HCT116 (cell line): Measurements from ENCODE around the gene HOXB3. TPM values are rescaled to one million over a fixed set of nuclear protein-coding genes. Genes with fewer than 3 reads are reported as not detected.
A peak's percentile ranks its signal among the peaks of the same experiment; 100 is the strongest.

ENCODE experiments used
- ATAC-seq: fragments of 200-7000 bp; cut with Tn5 transposase; 2 replicates; pipeline ENCODE4 v1.9.1; 2020; ENCODE audit warnings: mild to moderate bottlenecking, moderate library complexity
- BruUV-seq: library from RNA; stranded (reverse); fragments of 400-500 nt; replicated peaks from 2 replicates; lab custom pipeline; 2021; lab: Mats Ljungman, UMichigan
- CTCF ChIA-PET: fragments of 300-600 bp; sonication (Branson Sonifier 250); formaldehyde crosslinking; loops from one replicate; lab custom pipeline; 2021; ENCODE audit warnings: antibody characterized with exemption; lab: Charles Lee
- POLR2A ChIA-PET: fragments of 300-600, 350-600 bp; sonication (Branson Sonifier 250); formaldehyde crosslinking; loops from one replicate; lab custom pipeline; 2021; ENCODE audit warnings: antibody characterized with exemption; lab: Charles Lee
- RAD21 ChIA-PET, 2 experiments: fragments of 300-600 bp; sonication (Branson Sonifier 250); formaldehyde crosslinking; loops; one replicate each; lab custom pipeline; 2023; ENCODE audit warnings: low total read pairs in 2 of 2; ENCODE audit not compliant: uncharacterized antibody in 2 of 2, unreplicated experiment in 2 of 2, low non-redundant PET in 1 of 2; lab: Charles Lee
- DNase-seq: peaks from one replicate; pipeline ENCODE4 v3.0.0-alpha.2; 2010; ENCODE audit warnings: low read depth, low spot score
- H2AFZ ChIP-seq: fragments of 200-600 bp; shearing (Covaris generic), sonication (generic); 2 replicates; pipeline ENCODE4 v1.6.1; 2017; ENCODE audit warnings: low read depth, mixed run types, mixed read lengths, antibody characterized with exemption, low read length; ENCODE audit not compliant: poor library complexity, severe bottlenecking
- H3K27ac ChIP-seq: 2 replicates; pipeline ENCODE4 v1.5.1; 2012; ENCODE audit warnings: low read depth, low read length
- H3K27me3 ChIP-seq: fragments of 200-600 bp; sonication (generic); 2 replicates; pipeline ENCODE4 v1.6.1; 2016; ENCODE audit warnings: mixed run types, low read length, mixed read lengths; ENCODE audit not compliant: insufficient read depth
- H3K36me3 ChIP-seq, 2 experiments: fragments of 200-500 bp in 1 of 2; fragments of 200-600 bp in 1 of 2; sonication (Bioruptor generic) in 1 of 2; sonication (generic) in 1 of 2; 2 replicates each; pipeline versions ENCODE4 v1.5.1 to v1.6.1; 2014 to 2016; ENCODE audit warnings: low read length in 2 of 2, inconsistent platforms in 1 of 2, mixed read lengths in 1 of 2, mixed run types in 1 of 2; ENCODE audit not compliant: insufficient read depth in 2 of 2, control insufficient read depth in 1 of 2
- H3K4me1 ChIP-seq, 2 experiments: fragments of 200-600 bp in 1 of 2; sonication (generic) in 1 of 2; 2 replicates each; pipeline versions ENCODE4 v1.5.1 to v1.6.1; 2012 to 2017; ENCODE audit warnings: low read length in 2 of 2, inconsistent platforms in 1 of 2, mild to moderate bottlenecking in 1 of 2, mixed read lengths in 1 of 2, mixed run types in 1 of 2, moderate library complexity in 1 of 2; ENCODE audit not compliant: insufficient read depth in 2 of 2, control insufficient read depth in 1 of 2
- H3K4me2 ChIP-seq: fragments of 200-600 bp; sonication (generic); 2 replicates; pipeline ENCODE4 v1.6.1; 2017; ENCODE audit warnings: mixed run types, low read length, mixed read lengths
- H3K4me3 ChIP-seq, 2 experiments: fragments of 200-600 bp in 1 of 2; sonication (generic) in 1 of 2; replicated peaks in 1 of 2; 2 replicates each; pipeline ENCODE4 v1.5.1; 2011 to 2016; ENCODE audit warnings: low read length in 2 of 2, control low read depth in 1 of 2, low read depth in 1 of 2, mild to moderate bottlenecking in 1 of 2, mixed read lengths in 1 of 2, mixed run types in 1 of 2
- H3K79me2 ChIP-seq: fragments of 200-600 bp; sonication (generic); 2 replicates; pipeline ENCODE4 v1.6.1; 2017; ENCODE audit warnings: mild to moderate bottlenecking, mixed run types, low read length, moderate library complexity, mixed read lengths; ENCODE audit not compliant: insufficient read depth
- H3K9ac ChIP-seq: fragments of 200-600 bp; sonication (generic); 2 replicates; pipeline ENCODE4 v1.6.1; 2016; ENCODE audit warnings: low read length, mixed read lengths
- H3K9me2 ChIP-seq: fragments of 200-600 bp; sonication (generic), shearing (Covaris generic); 2 replicates; pipeline ENCODE4 v1.6.1; 2017; ENCODE audit warnings: mixed run types, mild to moderate bottlenecking, moderate library complexity; ENCODE audit not compliant: insufficient read depth
- H3K9me3 ChIP-seq, 2 experiments: fragments of 200-500 bp in 1 of 2; fragments of 200-600 bp in 1 of 2; sonication (Bioruptor generic) in 1 of 2; sonication (generic) in 1 of 2; 2 replicates each; pipeline ENCODE4 v1.6.1; 2014 to 2017; ENCODE audit warnings: low read length in 2 of 2, mixed read lengths in 2 of 2, inconsistent platforms in 1 of 2, low read depth in 1 of 2, mild to moderate bottlenecking in 1 of 2, mixed run types in 1 of 2, moderate library complexity in 1 of 2; ENCODE audit not compliant: control insufficient read depth in 1 of 2, insufficient read depth in 1 of 2
- H4K20me1 ChIP-seq: fragments of 200-600 bp; sonication (generic), shearing (Covaris generic); 2 replicates; pipeline ENCODE4 v1.6.1; 2017; ENCODE audit warnings: mixed run types, mild to moderate bottlenecking, moderate library complexity; ENCODE audit not compliant: insufficient read depth
- CBX3 ChIP-seq: IDR thresholded peaks from 2 replicates; pipeline ENCODE4 v1.6.1; 2012; ENCODE audit warnings: low read depth
- CEBPB ChIP-seq: IDR thresholded peaks from 2 replicates; pipeline ENCODE4 v1.6.1; 2012; ENCODE audit warnings: low read depth
- EGR1 ChIP-seq: IDR thresholded peaks from 2 replicates; pipeline ENCODE4 v1.6.1; 2012; ENCODE audit warnings: low read depth
- EZH2 ChIP-seq: fragments of 200-600 bp; sonication (generic); IDR thresholded peaks from 2 replicates; pipeline ENCODE4 v1.6.1; 2017; ENCODE audit warnings: antibody characterized with exemption, mixed run types
- EZH2phosphoT487 ChIP-seq: fragments of 200-600 bp; IDR thresholded peaks from 2 replicates; pipeline ENCODE4 v1.6.1; 2018; ENCODE audit warnings: antibody characterized with exemption, borderline replicate concordance
- FOSL1 ChIP-seq: IDR thresholded peaks from 2 replicates; pipeline ENCODE4 v1.6.1; 2012; ENCODE audit warnings: low read depth
- JUND ChIP-seq: IDR thresholded peaks from 2 replicates; pipeline ENCODE4 v1.6.1; 2012
- MAX ChIP-seq: IDR thresholded peaks from 2 replicates; pipeline ENCODE4 v1.6.1; 2012
- POLR2A ChIP-seq: IDR thresholded peaks from 2 replicates; pipeline ENCODE4 v1.7.0; 2011; ENCODE audit warnings: borderline replicate concordance; ENCODE audit not compliant: insufficient read depth, insufficient read length; ENCODE audit errors: extremely low read depth
- POLR2AphosphoS5 ChIP-seq: IDR thresholded peaks from 2 replicates; pipeline ENCODE4 v1.6.1; 2011; ENCODE audit warnings: mild to moderate bottlenecking, low read depth, low read length, moderate library complexity
- RAD21 ChIP-seq: IDR thresholded peaks from 2 replicates; pipeline ENCODE4 v1.6.1; 2012; ENCODE audit warnings: low read depth, mild to moderate bottlenecking
- SIN3A ChIP-seq: IDR thresholded peaks from 2 replicates; pipeline ENCODE4 v1.6.1; 2012; ENCODE audit warnings: low read depth
- SP1 ChIP-seq: IDR thresholded peaks from 2 replicates; pipeline ENCODE4 v1.6.1; 2012; ENCODE audit warnings: low read depth
- SRF ChIP-seq: IDR thresholded peaks from 2 replicates; pipeline ENCODE4 v1.6.1; 2012; ENCODE audit warnings: low read depth
- TCF7L2 ChIP-seq: IDR thresholded peaks from 2 replicates; pipeline ENCODE4 v1.7.0; 2011; ENCODE audit warnings: borderline replicate concordance, inconsistent platforms; ENCODE audit not compliant: insufficient read depth, insufficient read length; ENCODE audit errors: extremely low read depth
- YY1 ChIP-seq: IDR thresholded peaks from 2 replicates; pipeline ENCODE4 v1.6.1; 2011; ENCODE audit warnings: low read length, low read depth, moderate library complexity, mild to moderate bottlenecking; ENCODE audit not compliant: insufficient replicate concordance; ENCODE audit errors: extremely low read depth
- ZFX ChIP-seq: fragments of 450-650 bp; IDR thresholded peaks from 2 replicates; pipeline ENCODE4 v1.6.1; 2017
- ZNF274 ChIP-seq: fragments of 200-500 bp; sonication (Bioruptor generic); IDR thresholded peaks from 2 replicates; pipeline ENCODE4 v1.6.1; 2014; ENCODE audit warnings: mild to moderate bottlenecking, low read depth, low read length, inconsistent platforms
- intact Hi-C: fragments of 100-400 bp; cut with micrococcal nuclease; formaldehyde crosslinking; loops from 2 replicates; pipeline ENCODE4 v1.10.0; 2022
- total RNA-seq: library from RNA; stranded (reverse); gene quantifications from one replicate; pipeline ENCODE4 v1.2.1, GENCODE V29; 2021; ENCODE audit not compliant: unreplicated experiment
- TF ChIP-seq, protein P1 (sequence below): IDR thresholded peaks from 2 replicates; pipeline ENCODE4 v1.6.1; 2011; ENCODE audit warnings: mild to moderate bottlenecking, low read length, moderate library complexity; ENCODE audit not compliant: insufficient replicate concordance; ENCODE audit errors: extremely low read depth
- TF ChIP-seq, protein P2 (sequence below): IDR thresholded peaks from 2 replicates; pipeline ENCODE4 v1.6.1; 2012
- TF ChIP-seq, protein P3 (sequence below), 3 experiments: fragments of 200-600 bp in 1 of 3; sonication (generic) in 1 of 3; IDR thresholded peaks in 2 of 3; conservative IDR thresholded peaks in 1 of 3; 2 replicates each; pipeline ENCODE4 v1.5.1; 2012 to 2017; ENCODE audit warnings: low read depth in 2 of 3, low read length in 2 of 3, antibody characterized with exemption in 1 of 3, borderline replicate concordance in 1 of 3, control low read depth in 1 of 3, mild to moderate bottlenecking in 1 of 3, mixed read lengths in 1 of 3, mixed run types in 1 of 3, moderate library complexity in 1 of 3; ENCODE audit not compliant: insufficient read depth in 1 of 3

HOXB3 gene
- total RNA-seq, 1 experiment from 2014 or later = 19.8 TPM

DNA sequence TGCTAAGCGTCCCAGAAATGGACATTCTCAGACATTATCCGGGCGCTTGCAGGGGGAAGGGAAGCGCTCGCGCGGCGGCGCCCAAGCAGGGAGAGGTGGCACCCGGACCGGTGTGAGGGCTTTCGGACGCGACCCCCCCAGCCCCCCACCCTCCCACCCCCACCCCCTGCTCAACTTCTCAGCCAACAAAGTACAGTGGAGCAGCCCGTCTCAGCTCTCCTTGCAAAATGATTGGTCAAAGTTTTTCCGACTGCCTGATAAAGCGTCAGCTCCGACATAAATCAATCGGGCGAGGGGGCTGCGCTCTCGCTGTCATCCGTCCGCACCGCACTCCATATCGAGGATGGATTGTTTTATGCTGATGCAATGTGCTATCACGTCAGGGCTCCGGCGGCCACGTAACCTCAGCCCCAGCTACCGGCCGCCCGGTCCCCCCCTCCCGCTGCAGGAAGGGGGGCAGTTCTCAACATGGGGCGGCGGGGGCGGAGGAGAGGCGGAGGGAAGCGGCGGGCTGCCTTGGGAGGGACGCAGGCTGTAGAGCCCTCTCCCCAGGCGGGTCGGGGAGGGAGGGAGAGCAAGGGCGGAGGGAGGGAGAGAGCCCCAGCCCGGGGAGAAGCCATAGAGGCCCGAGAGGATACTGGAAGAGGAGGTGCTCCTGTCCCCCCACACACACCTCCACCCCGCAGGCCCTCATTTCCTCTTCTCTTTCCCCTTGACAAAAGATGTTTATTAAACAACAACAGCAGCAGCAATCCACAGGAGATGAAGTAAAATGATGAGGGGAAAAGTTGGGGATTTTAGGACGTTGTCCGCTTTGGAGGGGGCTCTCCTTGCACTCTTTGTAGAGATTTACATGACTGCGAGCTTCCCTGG lies 36.4 kb upstream of the HOXB3 start, which contains the start of gene HOXB9:
HOXB9 (minus strand) TSS at position 114 of the 873 bp plus-strand sequence; CDS start at position 25, 89 bp downstream.
- CTCF ChIA-PET = interaction anchor here (0.9 to 1.8 kb wide), 8 partner anchors 9 to 367 kb away, joined by 3 to 12 read pairs (median 6); no protein-coding TSS in a partner anchor
- peak within 1 kb of the TSS; percentile 95 for H3K9ac ChIP-seq
- peak within 1 kb of the TSS; percentile 95 for H3K27ac ChIP-seq
- peaks cover 42% of the 10 kb centered on the region for H3K79me2 ChIP-seq
- H3K9me2 ChIP-seq = no peaks in the 10 kb centered on the region
- POLR2A ChIA-PET = interaction anchor here (0.7 to 2.2 kb wide), 15 partner anchors 9 to 578 kb away, joined by 3 to 11 read pairs (median 4); partner anchors contain the start of gene NFE2L1
- H3K36me3 ChIP-seq = no peaks in the 10 kb centered on the region; a peak in 2 of 4 replicates
- ATAC-seq = peak; percentile 68
- H4K20me1 ChIP-seq = no peaks in the 10 kb centered on the region
- no peak within 1 kb of the TSS for H2AFZ ChIP-seq
- H3K9me3 ChIP-seq = no peaks in the 10 kb centered on the region
- DNase-seq = peak; percentile 88
- peaks cover 15 to 28% of the 10 kb centered on the region in 2 experiments for H3K4me1 ChIP-seq
- no TSS peak for BruUV-seq
- intact Hi-C loops = no loop called here
- RAD21 ChIA-PET = interaction anchor here (0.6 to 1.5 kb wide), 3 partner anchors 10 to 404 kb away, joined by 3 to 5 read pairs (median 4); no protein-coding TSS in a partner anchor
- H3K4me3 ChIP-seq = peak within 1 kb of the TSS; percentile 81 to 86
- H3K27me3 ChIP-seq = no peaks in the 10 kb centered on the region
- H3K4me2 ChIP-seq = peak within 1 kb of the TSS; percentile 98
- TF ChIP-seq FOSL1 = no peak
- TF ChIP-seq, protein P1, sequence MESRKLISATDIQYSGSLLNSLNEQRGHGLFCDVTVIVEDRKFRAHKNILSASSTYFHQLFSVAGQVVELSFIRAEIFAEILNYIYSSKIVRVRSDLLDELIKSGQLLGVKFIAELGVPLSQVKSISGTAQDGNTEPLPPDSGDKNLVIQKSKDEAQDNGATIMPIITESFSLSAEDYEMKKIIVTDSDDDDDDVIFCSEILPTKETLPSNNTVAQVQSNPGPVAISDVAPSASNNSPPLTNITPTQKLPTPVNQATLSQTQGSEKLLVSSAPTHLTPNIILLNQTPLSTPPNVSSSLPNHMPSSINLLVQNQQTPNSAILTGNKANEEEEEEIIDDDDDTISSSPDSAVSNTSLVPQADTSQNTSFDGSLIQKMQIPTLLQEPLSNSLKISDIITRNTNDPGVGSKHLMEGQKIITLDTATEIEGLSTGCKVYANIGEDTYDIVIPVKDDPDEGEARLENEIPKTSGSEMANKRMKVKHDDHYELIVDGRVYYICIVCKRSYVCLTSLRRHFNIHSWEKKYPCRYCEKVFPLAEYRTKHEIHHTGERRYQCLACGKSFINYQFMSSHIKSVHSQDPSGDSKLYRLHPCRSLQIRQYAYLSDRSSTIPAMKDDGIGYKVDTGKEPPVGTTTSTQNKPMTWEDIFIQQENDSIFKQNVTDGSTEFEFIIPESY = no peak
- TF ChIP-seq EZH2 = no peak
- TF ChIP-seq EGR1 = peak; percentile 99
- TF ChIP-seq MAX = peak; percentile 80; the same call in 1 of the 2 replicates
- no peak for TF ChIP-seq POLR2A
- TF ChIP-seq SRF = no peak
- no peak for TF ChIP-seq ZNF274
- peak; percentile 80 for TF ChIP-seq SIN3A
- TF ChIP-seq EZH2phosphoT487 = no peak
- peak; percentile 68 for TF ChIP-seq SP1
- TF ChIP-seq YY1 = peak; percentile 81
- TF ChIP-seq, protein P2, sequence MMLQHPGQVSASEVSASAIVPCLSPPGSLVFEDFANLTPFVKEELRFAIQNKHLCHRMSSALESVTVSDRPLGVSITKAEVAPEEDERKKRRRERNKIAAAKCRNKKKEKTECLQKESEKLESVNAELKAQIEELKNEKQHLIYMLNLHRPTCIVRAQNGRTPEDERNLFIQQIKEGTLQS = no peak; the same call in 1 of the 2 replicates
- 0 out of 2 replicates have a peak, but pooled peaks have one; percentile 42 for TF ChIP-seq JUND
- TF ChIP-seq CEBPB = no peak; the same call in 1 of the 2 replicates
- TF ChIP-seq, protein P3, sequence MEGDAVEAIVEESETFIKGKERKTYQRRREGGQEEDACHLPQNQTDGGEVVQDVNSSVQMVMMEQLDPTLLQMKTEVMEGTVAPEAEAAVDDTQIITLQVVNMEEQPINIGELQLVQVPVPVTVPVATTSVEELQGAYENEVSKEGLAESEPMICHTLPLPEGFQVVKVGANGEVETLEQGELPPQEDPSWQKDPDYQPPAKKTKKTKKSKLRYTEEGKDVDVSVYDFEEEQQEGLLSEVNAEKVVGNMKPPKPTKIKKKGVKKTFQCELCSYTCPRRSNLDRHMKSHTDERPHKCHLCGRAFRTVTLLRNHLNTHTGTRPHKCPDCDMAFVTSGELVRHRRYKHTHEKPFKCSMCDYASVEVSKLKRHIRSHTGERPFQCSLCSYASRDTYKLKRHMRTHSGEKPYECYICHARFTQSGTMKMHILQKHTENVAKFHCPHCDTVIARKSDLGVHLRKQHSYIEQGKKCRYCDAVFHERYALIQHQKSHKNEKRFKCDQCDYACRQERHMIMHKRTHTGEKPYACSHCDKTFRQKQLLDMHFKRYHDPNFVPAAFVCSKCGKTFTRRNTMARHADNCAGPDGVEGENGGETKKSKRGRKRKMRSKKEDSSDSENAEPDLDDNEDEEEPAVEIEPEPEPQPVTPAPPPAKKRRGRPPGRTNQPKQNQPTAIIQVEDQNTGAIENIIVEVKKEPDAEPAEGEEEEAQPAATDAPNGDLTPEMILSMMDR (IDR thresholded peaks at IDR 0.05 in 2 of 3, conservative IDR thresholded peaks at IDR 0.05 in 1 of 3; ENCODE audit: borderline replicate concordance in 1 of 3, insufficient read depth in 1 of 3, low read depth in 2 of 3, low read length in 2 of 3) = no peak
- TF ChIP-seq TCF7L2 = peak; percentile 49
- TF ChIP-seq CBX3 = no peak; the same call in 1 of the 2 replicates
- TF ChIP-seq POLR2AphosphoS5 = peak; percentile 90
- TF ChIP-seq RAD21 = no peak
- no peak for TF ChIP-seq ZFX
